Brain microvascular endothelial cell (primary cell): ENCODE measurements around the gene ZBTB7C.

Source experiments
- DNase-seq: peaks from one replicate; pipeline ENCODE4 v3.0.0-alpha.2; 2020
- H3K27ac ChIP-seq: fragments of 250-450 bp; sonication (Bioruptor Pico); 2 replicates; pipeline ENCODE4 v1.5.1; 2020; ENCODE audit warnings: mild to moderate bottlenecking, moderate library complexity
- H3K27me3 ChIP-seq: fragments of 250-450 bp; sonication (Bioruptor Pico); replicated peaks from 2 replicates; pipeline ENCODE4 v1.5.1; 2020; ENCODE audit warnings: mild to moderate bottlenecking
- H3K36me3 ChIP-seq: fragments of 250-450 bp; sonication (Bioruptor Pico); replicated peaks from 2 replicates; pipeline ENCODE4 v1.5.1; 2020; ENCODE audit warnings: mild to moderate bottlenecking
- H3K4me3 ChIP-seq: 2 replicates; pipeline ENCODE4 v1.5.1; 2011; ENCODE audit warnings: low read depth, mild to moderate bottlenecking, control low read depth, low read length, moderate library complexity
- in situ Hi-C: cut with HindIII; loops from 2 replicates; pipeline ENCODE4 v1.10.0; 2017; ENCODE audit warnings: low sequenced_read_pairs, low pct_ligation_motif_present
- TF ChIP-seq, protein P1 (sequence below): IDR thresholded peaks from 2 replicates; pipeline ENCODE4 v1.5.1; 2011; ENCODE audit warnings: low read depth, mild to moderate bottlenecking, moderate library complexity, low read length, control low read depth, inconsistent platforms; ENCODE audit errors: missing control alignments

ZBTB7C gene

DNA sequence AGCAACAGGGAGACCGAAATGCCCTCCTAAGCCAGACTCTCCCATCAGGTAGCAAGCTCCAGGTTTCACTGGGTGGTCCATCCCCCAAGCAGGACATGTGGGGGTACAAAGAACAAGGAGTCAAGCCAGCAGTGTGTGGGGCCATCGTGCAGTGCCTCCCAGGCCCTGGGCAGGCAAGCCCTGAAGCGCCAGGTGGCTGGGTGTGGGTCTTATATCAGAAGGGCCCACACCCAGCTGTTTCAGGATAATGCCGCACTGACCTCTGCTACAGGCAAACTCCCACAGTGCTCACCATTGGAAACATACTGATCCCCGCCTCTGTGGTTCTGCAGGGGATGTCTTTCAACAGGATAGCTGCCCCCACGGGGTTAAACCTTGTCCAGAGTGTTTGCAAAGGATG is 304.5 kb downstream of the ZBTB7C start:
- Histone ChIP-seq H3K27me3 (peaks cover 10% of the 10 kb centered on the region), H3K4me3 (no peak overlapping the region), H3K36me3 (no peaks in the 10 kb centered on the region), H3K27ac (no peak overlapping the region)
- TF ChIP-seq, protein P1, sequence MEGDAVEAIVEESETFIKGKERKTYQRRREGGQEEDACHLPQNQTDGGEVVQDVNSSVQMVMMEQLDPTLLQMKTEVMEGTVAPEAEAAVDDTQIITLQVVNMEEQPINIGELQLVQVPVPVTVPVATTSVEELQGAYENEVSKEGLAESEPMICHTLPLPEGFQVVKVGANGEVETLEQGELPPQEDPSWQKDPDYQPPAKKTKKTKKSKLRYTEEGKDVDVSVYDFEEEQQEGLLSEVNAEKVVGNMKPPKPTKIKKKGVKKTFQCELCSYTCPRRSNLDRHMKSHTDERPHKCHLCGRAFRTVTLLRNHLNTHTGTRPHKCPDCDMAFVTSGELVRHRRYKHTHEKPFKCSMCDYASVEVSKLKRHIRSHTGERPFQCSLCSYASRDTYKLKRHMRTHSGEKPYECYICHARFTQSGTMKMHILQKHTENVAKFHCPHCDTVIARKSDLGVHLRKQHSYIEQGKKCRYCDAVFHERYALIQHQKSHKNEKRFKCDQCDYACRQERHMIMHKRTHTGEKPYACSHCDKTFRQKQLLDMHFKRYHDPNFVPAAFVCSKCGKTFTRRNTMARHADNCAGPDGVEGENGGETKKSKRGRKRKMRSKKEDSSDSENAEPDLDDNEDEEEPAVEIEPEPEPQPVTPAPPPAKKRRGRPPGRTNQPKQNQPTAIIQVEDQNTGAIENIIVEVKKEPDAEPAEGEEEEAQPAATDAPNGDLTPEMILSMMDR: no peak
- in situ Hi-C loops: no loop called here
- no peak for DNase-seq

DNA sequence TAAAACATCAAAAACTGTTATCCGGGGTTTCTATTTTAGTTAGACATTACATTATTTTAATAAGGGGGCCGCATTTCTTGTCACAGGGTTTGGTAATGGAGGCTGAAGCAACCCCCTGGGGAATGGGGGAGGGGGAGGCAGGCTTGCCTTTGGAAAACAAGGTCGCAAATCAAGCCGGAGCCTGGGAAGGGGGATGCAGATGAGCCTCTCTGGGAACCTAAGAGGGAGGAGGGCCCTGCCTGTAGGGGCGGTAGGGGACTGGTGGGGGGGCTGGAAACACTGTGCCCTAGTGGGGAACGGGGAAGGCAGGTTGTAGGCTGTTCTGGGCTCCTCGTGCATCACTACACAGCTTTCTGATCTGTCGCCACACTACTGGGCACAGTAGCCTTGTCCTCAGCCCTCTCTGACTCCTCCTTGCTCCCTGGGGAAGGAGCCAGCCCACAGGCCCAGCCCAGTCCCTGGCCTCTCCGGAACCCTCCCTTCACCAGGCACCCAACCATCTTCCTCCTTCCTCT is 308.5 kb downstream of the ZBTB7C start:
- H3K27ac ChIP-seq: no peak overlapping the region
- TF ChIP-seq, protein P1: no peak
- in situ Hi-C loops: no loop called here
- peaks cover 7% of the 10 kb centered on the region for H3K27me3 ChIP-seq
- H3K4me3 ChIP-seq: no peak overlapping the region
- no peak for DNase-seq
- H3K36me3 ChIP-seq: no peaks in the 10 kb centered on the region

DNA sequence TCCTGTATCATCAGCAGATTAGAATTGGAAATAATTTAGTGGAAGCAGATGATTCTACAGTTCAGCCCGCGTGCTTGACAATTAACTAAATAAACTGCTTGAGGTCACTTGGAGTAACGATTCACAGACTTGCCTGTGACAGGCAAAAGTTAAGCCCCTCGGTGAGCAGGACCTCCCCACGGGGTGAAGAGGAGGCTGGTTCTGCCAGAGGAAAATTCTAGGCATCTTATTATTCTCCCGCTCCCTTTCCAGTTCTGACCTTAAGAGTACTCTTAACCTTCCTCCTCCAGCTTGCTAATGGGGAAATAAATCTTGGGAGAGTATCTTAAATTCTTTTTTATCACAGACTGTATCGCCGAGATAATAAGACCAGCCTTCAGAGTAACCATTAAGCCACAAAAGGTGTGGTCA is 309.0 kb downstream of the ZBTB7C start:
- no peak overlapping the region for H3K4me3 ChIP-seq
- DNase-seq: no peak
- no peak overlapping the region for H3K27ac ChIP-seq
- H3K36me3 ChIP-seq: no peaks in the 10 kb centered on the region
- TF ChIP-seq, protein P1: no peak
- peaks cover 7% of the 10 kb centered on the region for H3K27me3 ChIP-seq
- in situ Hi-C loops: no loop called here

DNA sequence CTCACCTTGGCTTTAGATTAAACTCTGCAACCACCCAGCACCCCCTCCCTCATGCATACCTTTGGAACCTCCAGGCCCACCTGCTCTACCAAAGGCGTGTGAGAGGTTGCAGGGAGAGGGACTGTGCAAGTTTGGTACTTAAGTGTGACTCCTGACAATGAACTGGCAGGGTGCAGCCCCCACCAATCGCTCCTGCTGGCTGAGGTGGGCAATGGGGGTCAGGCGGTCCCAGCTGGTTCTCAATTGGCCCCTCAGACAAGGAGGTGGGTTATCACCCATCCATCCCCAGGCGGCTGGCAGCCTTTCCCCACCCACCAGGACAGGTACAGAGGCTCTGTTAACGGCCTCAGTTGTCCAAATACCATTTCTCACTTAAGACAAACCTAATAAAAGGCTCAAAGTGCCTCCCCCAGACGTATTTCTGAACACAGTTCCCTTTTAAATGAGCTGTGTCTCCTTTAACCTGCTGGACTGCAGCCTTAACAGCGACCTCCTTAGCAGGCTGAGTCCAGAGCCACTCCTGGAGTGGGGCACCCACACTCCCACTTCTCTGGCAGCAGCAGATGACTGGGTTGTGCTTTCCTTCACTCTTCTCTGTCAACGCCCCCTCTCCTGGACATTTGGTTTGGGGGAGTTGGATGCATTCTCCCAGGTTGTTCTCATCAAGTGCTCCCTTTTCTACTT is 309.6 kb downstream of the ZBTB7C start:
- DNase-seq: no peak

DNA sequence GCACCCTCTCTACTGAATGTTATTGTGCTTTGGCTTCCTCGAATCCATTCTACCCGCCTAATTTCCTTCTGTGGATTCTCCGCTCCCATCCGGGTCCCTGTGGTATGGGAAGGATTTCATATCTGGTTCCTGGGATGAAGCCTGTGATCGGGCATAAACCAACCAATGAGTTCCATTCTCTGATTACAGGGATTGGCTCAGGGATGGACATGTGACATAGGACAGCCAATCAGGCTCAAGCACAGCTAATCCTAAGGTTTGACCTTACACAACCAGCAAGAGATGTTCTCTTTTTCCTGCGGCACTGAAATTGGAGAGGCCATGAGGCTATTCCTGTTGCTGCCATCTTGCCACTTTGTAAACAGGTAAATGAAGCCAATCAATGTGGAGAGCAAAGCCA is 310.6 kb downstream of the ZBTB7C start:
- in situ Hi-C loops: no loop called here

More for the DNA sequence above, 309.6 kb downstream of the ZBTB7C start:
- H3K27me3 ChIP-seq: peaks cover 7% of the 10 kb centered on the region
- H3K27ac ChIP-seq: no peak overlapping the region
- in situ Hi-C loops: no loop called here
- TF ChIP-seq, protein P1: no peak
- H3K36me3 ChIP-seq: no peaks in the 10 kb centered on the region
- no peak overlapping the region for H3K4me3 ChIP-seq

More for the DNA sequence above, 310.6 kb downstream of the ZBTB7C start:
- no peak for DNase-seq
- Histone ChIP-seq H3K27me3 (peaks cover 7% of the 10 kb centered on the region), H3K4me3 (no peak overlapping the region), H3K36me3 (no peaks in the 10 kb centered on the region), H3K27ac (no peak overlapping the region)
- TF ChIP-seq, protein P1: no peak
